ENCODE measurements around the gene ATP8B1.
"Not testable (repeated sequence)": the region's sequence is repeated elsewhere in the genome, so short reads cannot be mapped to it uniquely, and the experiment has no call there.

Gene ATP8B1

DNA sequence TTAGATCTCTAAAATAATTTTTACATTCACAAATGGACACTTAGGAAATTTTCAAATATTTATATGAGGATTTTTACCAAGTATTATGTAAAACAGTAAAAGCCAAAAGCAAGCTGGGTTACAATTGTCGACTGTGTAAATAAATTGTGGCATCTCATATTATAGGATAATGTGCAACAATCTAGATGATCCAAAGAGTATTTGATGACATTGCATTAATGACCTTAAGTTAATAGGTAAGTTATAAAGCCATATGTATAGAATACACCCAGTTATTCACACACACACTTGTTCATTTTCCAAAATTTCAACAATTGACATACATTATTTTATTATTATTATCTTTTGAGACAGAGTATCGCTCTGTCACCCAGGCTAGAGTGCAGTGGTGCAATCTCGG, 69.3 kb downstream of the ATP8B1 start:
- in situ Hi-C loops (cut with MboI; ENCODE audit: low sequenced_read_pairs) = no loop called here

DNA sequence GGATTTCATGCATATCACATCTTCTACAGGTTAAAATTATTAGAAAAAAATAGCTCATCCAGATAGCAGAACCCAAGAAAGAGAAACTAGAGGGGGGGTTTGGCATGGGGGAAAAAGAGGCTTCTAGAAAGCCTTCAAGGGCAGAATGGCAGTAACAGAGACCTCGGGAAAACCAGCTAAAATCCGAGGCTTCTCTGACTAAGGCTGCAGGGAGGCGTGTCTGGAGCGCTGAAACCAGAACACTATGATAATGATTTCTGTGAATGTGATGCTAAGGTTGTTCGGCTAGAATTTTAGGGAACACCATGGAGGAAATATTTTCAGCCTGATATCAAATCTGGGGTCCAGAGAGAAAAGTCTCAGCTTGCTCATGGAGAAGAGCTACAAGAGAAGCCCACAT, 73.0 kb downstream of the ATP8B1 start:
- in situ Hi-C loops (cut with MboI; ENCODE audit: low sequenced_read_pairs) = no loop called here

DNA sequence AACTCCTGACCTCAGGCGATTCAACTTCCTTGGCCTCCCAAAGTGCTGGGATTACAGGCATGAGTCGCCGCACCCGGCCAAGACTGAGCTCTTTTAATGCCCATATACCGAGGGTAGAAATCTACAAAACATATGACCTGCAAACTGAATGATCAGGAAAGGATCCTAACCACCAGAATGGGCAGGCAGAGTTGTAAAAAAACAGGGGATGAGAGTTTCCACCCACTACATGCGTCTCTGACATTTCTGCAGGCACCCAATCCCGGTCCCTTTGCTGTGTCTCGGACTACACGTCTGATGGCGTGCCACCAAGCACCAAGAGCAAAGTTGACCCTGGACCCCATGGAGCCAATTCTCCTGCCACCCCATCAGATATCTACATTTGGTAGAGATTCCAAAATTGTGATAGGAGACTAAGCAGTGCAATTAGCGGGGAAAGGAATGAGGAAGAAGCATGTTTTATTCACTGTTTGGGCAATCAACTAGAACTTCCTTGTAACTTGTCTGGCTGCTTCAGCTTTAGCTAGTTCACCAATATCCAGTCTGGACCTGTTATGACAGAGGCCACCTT, 74.1 kb downstream of the ATP8B1 start:
- in situ Hi-C loops (cut with MboI; ENCODE audit: low sequenced_read_pairs) = no loop called here

DNA sequence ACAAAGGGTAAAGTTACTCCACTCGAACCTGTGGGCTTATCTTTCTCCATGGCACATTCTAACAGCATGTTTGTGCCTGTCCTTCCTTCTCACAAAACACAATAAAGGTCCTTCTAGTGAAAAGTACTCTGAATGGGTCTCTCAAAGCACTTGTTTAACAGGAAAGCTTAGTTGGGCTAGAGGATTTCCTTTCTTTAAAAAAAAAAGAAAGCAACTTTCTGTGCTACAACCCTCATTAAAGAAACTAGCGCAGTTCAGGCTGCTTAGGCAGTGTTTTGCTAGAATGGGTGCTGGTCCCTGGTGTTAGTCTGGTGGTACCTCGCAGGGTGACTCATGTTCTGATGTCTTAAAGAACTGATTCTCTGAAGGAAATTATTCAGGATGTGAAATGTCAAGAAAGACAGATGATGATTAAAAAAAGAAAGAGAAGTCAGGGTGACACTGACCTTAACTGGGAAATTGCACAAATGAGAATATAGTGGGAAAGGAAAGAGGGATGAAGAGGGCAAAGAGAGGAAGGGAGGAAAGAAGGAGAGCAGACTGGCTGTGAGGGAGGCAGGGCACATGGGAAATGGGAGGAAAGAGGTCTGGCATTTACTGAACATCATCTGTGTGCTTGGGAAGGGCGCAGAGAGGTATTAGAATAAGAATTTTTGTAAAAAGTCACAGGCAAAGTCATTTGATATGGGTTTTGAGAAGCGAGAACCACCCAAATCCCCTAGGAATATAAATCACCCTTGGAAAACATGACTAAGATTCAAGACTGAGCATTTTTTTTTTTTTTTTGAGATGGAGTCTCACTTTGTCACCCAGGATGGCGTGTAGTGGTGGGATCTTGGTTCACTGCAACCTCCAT, 74.9 kb downstream of the ATP8B1 start:
- in situ Hi-C loops (cut with MboI; ENCODE audit: low sequenced_read_pairs) = no loop called here

DNA sequence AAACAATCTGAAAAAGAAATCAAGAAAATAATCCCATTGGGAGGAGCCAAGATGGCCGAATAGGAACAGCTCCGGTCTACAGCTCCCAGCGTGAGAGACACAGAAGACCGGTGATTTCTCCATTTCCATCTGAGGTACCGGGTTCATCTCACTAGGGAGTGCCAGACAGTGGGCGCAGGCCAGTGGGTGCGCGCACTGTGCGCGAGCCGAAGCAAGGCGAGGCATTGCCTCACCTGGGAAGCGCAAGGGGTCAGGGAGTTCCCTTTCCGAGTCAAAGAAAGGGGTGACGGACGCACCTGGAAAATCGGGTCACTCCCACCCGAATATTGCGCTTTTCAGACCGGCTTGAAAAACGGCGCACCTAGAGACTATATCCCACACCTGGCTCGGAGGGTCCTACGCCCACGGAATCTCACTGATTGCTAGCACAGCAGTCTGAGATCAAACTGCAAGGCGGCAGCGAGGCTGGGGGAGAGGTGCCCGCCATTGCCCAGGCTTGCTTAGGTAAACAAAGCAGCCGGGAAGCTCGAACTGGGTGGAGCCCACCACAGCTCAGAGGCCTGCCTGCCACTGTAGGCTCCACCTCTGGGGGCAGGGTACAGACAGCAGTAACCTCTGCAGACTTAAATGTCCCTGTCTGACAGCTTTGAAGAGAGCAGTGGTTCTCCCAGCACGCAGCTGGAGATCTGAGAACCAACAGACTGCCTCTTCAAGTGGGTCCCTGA, 83.7 kb downstream of the ATP8B1 start:
- in situ Hi-C loops (cut with MboI; ENCODE audit: low sequenced_read_pairs) = not testable (repeated sequence)

DNA sequence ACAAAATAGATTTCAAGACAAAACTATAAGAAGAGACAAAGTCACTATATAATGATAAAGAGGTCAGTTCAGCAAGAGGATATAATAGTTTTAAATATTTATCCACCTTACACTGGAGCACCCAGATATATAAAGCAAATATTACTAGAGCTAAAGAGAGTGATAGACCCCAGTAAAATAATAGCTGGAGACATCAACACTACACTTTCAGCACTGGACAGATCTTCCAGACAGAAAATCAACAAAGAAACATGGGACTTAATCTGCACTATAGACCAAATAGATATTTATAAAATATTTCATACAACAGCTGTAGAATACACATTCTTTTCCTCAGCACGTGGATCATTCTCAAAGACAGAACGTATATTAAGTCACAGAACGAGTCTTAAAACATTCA, 86.6 kb downstream of the ATP8B1 start:
- in situ Hi-C loops (cut with MboI; ENCODE audit: low sequenced_read_pairs) = no loop called here

DNA sequence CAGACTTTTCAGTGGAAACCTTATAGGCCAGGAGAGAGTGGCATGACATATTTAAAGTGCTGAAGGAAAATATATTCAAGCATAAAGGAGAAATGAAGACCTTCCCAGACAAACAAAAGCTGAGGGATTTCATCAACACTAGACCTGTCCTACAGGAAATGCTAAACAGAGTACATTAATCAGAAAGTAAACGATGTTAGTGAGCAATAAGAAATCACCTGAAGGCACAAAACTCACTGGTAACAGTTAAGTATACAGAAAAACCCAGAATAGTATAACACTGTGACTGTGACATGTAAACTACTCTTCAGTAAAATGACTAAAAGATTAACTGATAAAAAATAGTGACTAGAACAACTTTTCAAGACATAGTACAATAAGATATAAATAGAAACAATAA, 87.4 kb downstream of the ATP8B1 start:
- in situ Hi-C loops (cut with MboI; ENCODE audit: low sequenced_read_pairs) = no loop called here

DNA sequence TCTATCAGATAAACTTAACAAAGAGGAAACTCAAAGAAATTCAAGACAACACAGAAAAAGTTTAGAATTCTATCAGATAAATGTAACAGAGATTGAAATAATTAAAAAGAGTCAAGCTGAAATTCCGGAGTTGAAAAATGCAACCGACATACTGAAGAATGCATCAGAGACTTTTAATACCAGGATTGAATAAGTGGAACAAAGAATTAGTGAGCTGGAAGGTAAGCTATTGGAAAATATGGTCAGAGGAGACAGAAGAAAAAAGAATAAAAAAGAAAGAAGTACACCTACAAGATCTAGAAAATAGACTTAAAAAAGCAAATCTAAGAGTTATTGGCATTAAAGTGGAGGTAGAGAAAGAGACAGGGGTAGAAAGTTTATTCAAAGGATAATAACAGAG, 88.0 kb downstream of the ATP8B1 start:
- in situ Hi-C loops (cut with MboI; ENCODE audit: low sequenced_read_pairs) = no loop called here

DNA sequence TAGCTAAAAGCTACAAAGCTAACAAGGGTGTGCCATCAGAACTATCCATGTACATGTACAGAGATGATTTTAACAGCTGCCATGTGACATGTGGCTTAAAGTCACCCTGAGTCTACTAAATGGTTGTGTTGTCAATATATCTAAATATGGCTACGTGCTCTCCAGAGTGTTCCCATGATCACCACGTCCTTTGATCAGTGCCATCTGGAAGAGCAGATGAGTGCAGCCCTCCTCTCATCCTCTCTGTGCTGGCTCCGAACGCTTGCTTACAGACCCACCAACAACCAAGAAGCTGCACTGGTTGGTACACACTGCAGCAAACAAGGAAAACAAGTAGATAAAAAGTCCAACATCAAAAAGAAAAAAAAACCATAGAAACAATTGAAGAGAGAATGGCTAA, 92.9 kb downstream of the ATP8B1 start:
- in situ Hi-C loops (cut with MboI; ENCODE audit: low sequenced_read_pairs) = no loop called here

DNA sequence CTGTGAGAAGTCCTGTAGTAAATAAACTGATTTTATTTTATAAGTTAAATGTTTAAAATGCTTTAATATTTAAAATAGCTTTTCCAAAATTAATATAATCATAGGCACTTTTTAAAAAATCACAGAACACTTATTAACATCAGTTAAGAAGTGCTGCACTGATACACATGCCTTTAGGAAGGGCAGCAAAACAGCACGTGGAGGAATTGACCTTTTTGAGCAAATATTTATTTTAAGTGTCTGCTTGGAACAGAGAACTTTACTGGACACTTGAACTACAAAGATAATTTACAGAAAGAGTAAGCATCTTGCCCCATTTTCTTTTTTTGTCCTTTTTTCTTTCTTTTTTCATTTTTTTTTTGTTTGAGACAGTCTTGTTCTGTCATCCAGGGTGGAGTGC, 93.8 kb downstream of the ATP8B1 start:
- in situ Hi-C loops (cut with MboI; ENCODE audit: low sequenced_read_pairs) = no loop called here

DNA sequence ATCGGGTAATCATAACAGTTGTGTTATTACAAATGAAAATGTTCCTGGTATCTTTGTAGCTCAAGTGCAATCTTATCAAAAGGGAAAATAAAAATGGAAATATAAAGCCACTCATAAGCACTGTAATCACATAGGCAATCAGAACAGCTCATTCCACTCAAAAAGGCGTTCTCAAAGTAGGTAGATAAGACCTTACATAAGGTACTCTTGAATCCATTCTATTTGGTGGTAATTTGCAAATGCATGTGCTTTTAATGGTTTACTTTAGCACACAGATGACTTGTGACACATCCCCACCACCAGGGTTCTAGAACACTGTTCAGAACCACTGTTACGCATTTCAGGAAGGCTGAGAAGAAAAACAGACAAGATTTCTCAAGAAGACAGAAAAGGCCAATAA, 94.8 kb downstream of the ATP8B1 start:
- in situ Hi-C loops (cut with MboI; ENCODE audit: low sequenced_read_pairs) = no loop called here

DNA sequence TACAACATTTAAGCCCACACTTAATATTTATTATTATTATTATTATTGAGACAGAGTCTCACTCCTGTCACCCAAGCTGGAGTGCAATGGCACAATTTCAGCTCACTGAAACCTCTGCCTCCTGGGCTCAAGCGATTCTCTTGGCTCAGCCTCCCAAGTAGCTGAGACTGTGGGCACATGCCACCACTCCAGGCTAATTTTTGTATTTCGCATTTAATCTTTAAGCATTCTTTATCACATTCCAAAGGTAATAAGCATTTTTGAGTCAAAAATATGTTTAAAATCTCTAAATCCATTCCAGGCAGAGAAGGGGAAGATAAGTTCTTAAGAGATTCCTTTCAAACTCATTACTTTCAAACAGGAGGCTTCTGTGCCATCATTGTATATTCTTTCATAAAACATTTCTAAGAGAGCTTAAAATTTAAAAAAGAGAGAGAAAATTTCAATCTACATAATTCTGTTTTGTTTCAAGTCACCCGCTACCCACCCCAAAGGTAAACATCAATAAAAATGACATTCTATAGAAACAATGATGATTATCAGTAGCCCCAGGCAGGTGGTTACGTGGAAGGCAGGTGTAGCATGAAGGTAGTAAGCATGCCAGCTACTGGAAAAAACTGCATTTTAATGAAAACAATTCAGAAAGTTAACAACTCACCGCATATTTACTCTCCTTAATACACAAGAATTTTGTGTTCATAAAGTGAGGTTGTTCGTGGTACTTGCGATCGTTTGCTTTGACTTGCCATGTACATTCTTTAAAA, 97.1 kb downstream of the ATP8B1 start:
- in situ Hi-C loops (cut with MboI; ENCODE audit: low sequenced_read_pairs) = no loop called here

DNA sequence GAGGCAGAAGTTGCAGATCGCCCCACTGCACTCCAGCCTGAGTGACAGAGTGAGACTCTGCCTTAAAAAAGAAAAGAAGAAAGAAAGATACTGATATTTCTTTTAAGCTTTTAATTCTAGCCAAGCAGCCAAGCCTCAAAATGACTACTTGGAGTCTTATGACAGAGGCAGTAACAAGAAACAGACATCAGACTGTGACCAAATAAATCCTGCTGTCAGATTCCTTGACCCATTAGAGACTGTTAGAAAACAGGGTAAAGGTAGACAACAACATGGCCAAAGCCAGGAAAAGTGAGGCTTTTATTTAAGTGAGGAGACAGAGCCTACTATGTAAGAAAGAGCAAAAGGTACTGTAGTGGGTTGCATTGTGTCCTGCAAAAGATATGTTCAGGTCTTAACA, 98.1 kb downstream of the ATP8B1 start:
- in situ Hi-C loops (cut with MboI; ENCODE audit: low sequenced_read_pairs) = no loop called here

DNA sequence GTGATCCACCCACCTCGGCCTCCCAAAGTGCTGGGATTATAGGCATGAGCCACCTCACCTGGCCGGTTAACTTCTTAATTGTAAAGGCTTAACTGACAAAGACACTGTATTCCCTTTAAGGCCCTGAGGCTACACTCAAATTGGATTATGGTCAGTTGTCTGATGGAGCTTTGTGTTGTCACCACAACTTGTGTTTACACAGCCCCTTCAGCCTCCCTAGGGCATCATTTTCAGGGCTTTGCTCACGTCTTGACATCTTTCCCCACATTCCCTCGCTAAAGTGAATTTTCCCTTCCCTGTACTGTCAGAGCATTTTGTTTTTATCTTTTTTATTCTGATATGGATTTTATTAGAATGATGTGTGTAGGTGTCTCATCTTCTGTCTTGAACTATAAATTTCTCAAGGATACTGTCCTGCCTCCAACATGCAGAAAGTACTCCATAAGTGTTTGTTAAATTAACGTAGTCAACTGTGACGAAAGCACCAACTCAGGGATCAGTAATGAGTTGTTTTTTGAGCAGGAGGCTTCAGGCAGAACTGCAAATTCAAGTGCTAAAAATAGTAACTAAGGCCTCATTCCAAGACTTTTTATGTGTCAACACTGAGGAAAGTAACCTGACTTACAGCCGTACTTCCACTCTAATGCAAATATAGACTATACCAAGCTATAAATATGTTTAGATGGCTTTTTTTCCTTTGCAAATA, 104.4 kb downstream of the ATP8B1 start:
- in situ Hi-C loops (cut with MboI; ENCODE audit: low sequenced_read_pairs) = no loop called here

DNA sequence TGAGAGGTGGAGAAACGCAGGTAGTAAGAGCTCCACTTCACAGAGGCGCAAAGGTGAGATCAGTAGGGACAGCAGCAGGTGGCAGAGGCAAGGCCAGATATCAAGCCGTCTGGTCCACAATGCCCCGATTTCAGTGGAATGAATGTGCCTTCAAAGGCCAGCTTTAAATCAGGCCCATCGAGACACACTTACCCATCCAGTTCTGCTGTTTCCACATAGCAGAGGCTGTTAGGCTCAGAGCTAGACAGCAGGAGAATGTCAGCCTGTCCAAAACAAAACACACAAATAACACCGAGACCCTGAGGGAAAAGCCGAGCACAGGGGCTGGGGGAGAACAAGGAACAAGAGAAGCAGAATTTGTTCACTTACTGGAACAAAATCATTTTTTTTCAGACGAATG, 105.7 kb downstream of the ATP8B1 start:
- in situ Hi-C loops (cut with MboI; ENCODE audit: low sequenced_read_pairs) = no loop called here

DNA sequence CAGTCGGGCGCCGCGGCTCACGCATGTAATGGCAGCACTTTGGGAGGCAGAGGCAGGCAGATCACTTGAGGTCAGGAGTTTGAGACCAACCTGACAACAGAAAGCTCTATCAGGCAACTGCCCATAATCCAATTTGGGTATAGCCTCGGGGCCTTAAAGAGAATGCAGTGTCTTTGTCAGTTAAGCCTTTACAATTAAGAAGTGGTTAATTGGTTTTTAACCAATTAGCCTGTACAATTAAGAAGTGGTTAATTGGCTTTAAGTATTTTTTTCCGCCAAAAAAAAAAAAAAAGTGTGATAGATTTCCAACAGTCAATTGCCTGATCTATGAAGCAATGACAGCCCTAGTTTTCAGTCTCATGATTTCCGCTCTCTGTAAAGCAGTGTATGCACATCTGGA, 106.8 kb downstream of the ATP8B1 start:
- in situ Hi-C loops (cut with MboI; ENCODE audit: low sequenced_read_pairs) = no loop called here

DNA sequence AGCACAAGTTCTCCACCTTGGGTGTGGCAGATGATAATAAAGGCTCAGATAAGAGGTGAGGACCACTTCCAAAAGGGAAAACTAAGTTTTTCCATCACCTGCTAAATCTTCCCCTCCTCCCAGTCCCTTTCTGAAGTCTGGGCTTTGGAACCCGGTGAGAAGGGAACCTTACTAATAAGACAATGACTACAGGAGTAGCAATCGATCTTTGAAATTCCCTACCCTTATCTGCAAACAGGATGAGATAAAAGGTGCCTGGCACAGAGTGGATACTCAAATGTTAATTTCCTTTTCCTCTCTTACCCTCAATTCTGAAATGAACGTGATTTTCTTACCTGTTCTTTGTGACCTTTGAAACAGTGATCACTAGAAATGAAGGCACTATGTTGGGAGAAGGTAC, 111.8 kb downstream of the ATP8B1 start:
- in situ Hi-C loops (cut with MboI; ENCODE audit: low sequenced_read_pairs) = no loop called here

DNA sequence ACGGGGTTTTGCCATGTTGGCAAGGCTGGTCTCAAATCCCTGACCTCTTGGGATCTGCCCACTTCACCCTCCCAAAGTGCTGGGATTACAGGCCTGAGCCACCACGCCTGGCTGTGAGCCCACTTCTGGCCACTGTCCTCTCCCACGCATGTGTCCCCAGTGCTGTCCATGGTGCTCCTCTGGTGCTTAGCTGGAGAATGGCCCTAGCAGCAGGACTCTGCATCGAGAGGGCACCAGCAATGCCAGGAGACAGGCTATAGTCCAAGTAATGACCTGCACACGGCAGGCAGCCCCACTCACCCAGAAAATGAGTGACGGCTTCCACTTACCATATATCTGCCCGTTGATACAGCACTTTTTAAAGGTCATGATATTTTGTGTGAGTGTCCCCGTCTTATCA, 115.1 kb downstream of the ATP8B1 start:
- in situ Hi-C loops (cut with MboI; ENCODE audit: low sequenced_read_pairs) = no loop called here

DNA sequence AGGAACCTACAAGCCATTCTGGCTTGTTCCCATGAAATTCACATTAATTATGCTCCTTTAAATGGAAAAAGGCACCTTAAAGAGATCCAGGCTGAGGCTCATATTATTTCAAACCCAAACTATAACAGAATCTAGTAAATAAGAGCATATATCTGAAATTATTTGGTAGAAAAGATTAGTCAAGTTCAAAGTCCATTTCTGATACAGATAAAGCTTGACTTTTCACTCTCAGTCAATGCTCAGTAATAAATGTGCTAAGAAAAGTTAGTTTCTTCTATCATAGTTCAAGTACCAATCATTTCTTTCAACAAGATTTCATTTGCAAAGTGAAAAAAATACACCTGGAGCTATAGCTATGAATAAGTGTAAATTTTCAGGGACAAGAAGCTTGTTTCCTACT, 119.6 kb downstream of the ATP8B1 start:
- in situ Hi-C loops (cut with MboI; ENCODE audit: low sequenced_read_pairs) = no loop called here

DNA sequence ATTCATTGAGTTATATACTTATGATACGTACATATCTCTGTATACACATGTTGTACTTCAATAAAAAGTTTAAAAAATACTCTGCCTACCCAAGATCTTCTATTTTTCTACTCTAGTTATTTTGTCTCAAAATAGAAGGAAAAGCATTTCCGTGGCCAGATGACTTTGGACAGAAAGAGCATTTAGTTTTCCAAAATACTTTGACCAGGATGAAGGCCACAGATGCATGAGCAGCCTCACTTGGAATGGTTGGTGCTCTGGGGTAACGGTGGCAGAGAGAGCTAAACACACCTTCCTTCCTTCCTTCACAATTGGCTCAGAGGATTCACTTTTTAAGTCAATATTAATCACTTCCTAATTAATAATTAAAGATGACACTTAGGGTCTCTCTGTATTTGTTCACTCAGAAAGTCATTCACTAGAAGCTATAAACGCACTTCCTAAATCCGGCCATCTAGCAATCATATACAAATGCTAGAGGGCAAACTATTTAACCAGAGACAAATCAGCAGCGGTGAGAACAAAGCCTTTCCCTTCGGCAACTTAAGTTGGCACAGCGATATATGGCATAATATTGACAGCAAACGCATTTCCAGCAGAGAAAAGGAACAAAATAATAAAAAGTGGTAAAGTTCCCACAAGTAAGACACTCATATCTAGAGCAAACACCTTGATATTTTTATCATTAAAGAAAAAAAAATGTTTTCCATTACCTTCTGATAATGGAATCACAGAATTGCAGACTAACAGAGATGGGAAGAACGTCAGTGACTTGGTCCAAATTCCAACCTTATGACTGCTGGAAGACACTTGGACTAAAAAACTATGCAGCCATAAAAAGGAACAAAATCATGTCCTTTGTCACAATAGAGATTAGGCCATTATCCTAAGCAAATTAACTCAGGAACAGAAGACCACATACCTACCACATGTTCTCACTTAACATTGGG, 125.6 kb downstream of the ATP8B1 start:
- in situ Hi-C loops (cut with MboI; ENCODE audit: low sequenced_read_pairs) = no loop called here
